ENCODE measurements around the gene SPO11.

Gene SPO11

GRCh38 chr20:57327820-57328219 is 1.8 kb upstream of the SPO11 start:
- Histone ChIP-seq H3K27me3 (ENCODE audit: insufficient read depth, low read depth) (no peaks in the 10 kb centered on the region), H3K79me2 (ENCODE audit: insufficient read depth, low read depth) (no peaks in the 10 kb centered on the region), H3K36me3 (ENCODE audit: insufficient read depth) (no peaks in the 10 kb centered on the region), H3K4me3 (IDR thresholded peaks at IDR 0.05; ENCODE audit: insufficient read depth, low read depth, low read length) (no peak overlapping the region), H3K4me2 (no peak overlapping the region), H3K4me1 (ENCODE audit: low read depth, poor library complexity, severe bottlenecking) (peaks cover 8% of the 10 kb centered on the region), H3K9ac (no peak overlapping the region), H3K27ac (no peak overlapping the region), H4K20me1 (ENCODE audit: insufficient read depth) (no peaks in the 10 kb centered on the region), H2AFZ (ENCODE audit: low read depth) (no peak overlapping the region)
- TF ChIP-seq CTCF (conservative IDR thresholded peaks at IDR 0.05; ENCODE audit: low read depth, low read length): no peak

- H3K79me2 ChIP-seq (ENCODE audit: insufficient read depth, low read depth): no peaks in the 10 kb centered on the region
These were observed 1.4 kb downstream of the SPO11 start for GRCh38 chr20:57330998-57331397.

GRCh38 chr20:57332105-57333089 is 2.8 kb downstream of the SPO11 start:
- Histone ChIP-seq H3K36me3 (ENCODE audit: insufficient read depth) (no peaks in the 10 kb centered on the region), H3K4me3 (IDR thresholded peaks at IDR 0.05; ENCODE audit: insufficient read depth, low read depth, low read length) (no peak overlapping the region), H3K27ac (no peak overlapping the region), H3K4me2 (no peak overlapping the region), H3K27me3 (ENCODE audit: insufficient read depth, low read depth) (no peaks in the 10 kb centered on the region), H3K9ac (no peak overlapping the region), H3K79me2 (ENCODE audit: insufficient read depth, low read depth) (no peaks in the 10 kb centered on the region), H3K4me1 (ENCODE audit: low read depth, poor library complexity, severe bottlenecking) (peaks cover 8% of the 10 kb centered on the region), H4K20me1 (ENCODE audit: insufficient read depth) (no peaks in the 10 kb centered on the region), H2AFZ (ENCODE audit: low read depth) (no peak overlapping the region)
- TF ChIP-seq CTCF (conservative IDR thresholded peaks at IDR 0.05; ENCODE audit: low read depth, low read length): peak; percentile 63

More at GRCh38 chr20:57330998-57331397, 1.4 kb downstream of the SPO11 start:
- Histone ChIP-seq H3K9ac (no peak overlapping the region), H3K4me2 (no peak overlapping the region), H3K4me3 (IDR thresholded peaks at IDR 0.05; ENCODE audit: insufficient read depth, low read depth, low read length) (no peak overlapping the region), H3K36me3 (ENCODE audit: insufficient read depth) (no peaks in the 10 kb centered on the region), H3K27ac (no peak overlapping the region), H3K4me1 (ENCODE audit: low read depth, poor library complexity, severe bottlenecking) (peaks cover 8% of the 10 kb centered on the region), H3K27me3 (ENCODE audit: insufficient read depth, low read depth) (no peaks in the 10 kb centered on the region), H4K20me1 (ENCODE audit: insufficient read depth) (no peaks in the 10 kb centered on the region), H2AFZ (ENCODE audit: low read depth) (no peak overlapping the region)
- no peak for TF ChIP-seq CTCF (conservative IDR thresholded peaks at IDR 0.05; ENCODE audit: low read depth, low read length)

GRCh38 chr20:57335392-57335791 is 5.8 kb downstream of the SPO11 start:
- H3K4me1 ChIP-seq (ENCODE audit: low read depth, poor library complexity, severe bottlenecking): peaks cover 8% of the 10 kb centered on the region
- no peak overlapping the region for H3K4me2 ChIP-seq
- no peaks in the 10 kb centered on the region for H3K36me3 ChIP-seq (ENCODE audit: insufficient read depth)

More at GRCh38 chr20:57335392-57335791, 5.8 kb downstream of the SPO11 start:
- Histone ChIP-seq H2AFZ (ENCODE audit: low read depth) (no peak overlapping the region), H3K27ac (no peak overlapping the region), H3K4me3 (IDR thresholded peaks at IDR 0.05; ENCODE audit: insufficient read depth, low read depth, low read length) (no peak overlapping the region), H3K27me3 (ENCODE audit: insufficient read depth, low read depth) (no peaks in the 10 kb centered on the region), H3K9ac (no peak overlapping the region), H4K20me1 (ENCODE audit: insufficient read depth) (no peaks in the 10 kb centered on the region), H3K79me2 (ENCODE audit: insufficient read depth, low read depth) (no peaks in the 10 kb centered on the region)
- no peak for TF ChIP-seq CTCF (conservative IDR thresholded peaks at IDR 0.05; ENCODE audit: low read depth, low read length)

Measured in KMS-11 (cell line).